Retinal pigment epithelial cell (primary cell): ENCODE results near the gene WNT11.

ENCODE experiments used
- DNase-seq: peaks from one replicate; pipeline ENCODE4 v3.0.0-alpha.2; 2010; ENCODE audit warnings: low read depth
- H3K4me3 ChIP-seq: 2 replicates; pipeline ENCODE4 v1.5.1; 2011; ENCODE audit warnings: mild to moderate bottlenecking, low read length, control low read depth, moderate library complexity
- TF ChIP-seq, protein P1 (sequence below): conservative IDR thresholded peaks from 2 replicates; pipeline ENCODE4 v1.5.1; 2011; ENCODE audit warnings: low read depth, low read length, control low read depth, inconsistent platforms

Gene WNT11

DNA sequence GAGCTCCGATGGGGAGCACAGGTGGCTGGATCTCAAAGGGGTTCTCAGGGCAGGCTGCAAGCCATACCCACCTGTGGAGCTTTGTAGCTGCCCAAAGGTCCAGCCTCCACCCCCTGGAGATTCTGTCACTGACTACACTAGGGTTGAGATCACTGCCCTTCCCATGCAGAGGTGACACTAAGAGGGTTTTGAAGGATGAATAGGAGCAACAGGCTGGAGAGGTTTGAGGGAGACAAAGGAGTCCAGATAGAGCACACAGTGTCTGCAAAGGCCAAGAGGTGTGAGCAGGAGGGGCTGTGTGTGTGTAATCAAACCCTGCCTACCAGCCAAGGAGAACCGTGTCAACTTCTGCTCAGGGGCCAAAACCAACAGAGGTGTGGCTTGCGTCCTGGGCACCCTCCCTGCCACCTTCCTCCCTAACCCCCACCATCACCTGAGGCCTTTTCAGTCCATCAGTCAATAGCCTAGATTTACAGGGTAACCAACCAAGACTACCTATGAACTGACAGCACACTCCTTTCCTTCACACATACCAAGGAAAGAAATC is 43.0 kb upstream of the WNT11 start:
- DNase-seq: no peak
- H3K4me3 ChIP-seq: no peak overlapping the region
- TF ChIP-seq, protein P1, sequence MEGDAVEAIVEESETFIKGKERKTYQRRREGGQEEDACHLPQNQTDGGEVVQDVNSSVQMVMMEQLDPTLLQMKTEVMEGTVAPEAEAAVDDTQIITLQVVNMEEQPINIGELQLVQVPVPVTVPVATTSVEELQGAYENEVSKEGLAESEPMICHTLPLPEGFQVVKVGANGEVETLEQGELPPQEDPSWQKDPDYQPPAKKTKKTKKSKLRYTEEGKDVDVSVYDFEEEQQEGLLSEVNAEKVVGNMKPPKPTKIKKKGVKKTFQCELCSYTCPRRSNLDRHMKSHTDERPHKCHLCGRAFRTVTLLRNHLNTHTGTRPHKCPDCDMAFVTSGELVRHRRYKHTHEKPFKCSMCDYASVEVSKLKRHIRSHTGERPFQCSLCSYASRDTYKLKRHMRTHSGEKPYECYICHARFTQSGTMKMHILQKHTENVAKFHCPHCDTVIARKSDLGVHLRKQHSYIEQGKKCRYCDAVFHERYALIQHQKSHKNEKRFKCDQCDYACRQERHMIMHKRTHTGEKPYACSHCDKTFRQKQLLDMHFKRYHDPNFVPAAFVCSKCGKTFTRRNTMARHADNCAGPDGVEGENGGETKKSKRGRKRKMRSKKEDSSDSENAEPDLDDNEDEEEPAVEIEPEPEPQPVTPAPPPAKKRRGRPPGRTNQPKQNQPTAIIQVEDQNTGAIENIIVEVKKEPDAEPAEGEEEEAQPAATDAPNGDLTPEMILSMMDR: no peak

- H3K4me3 ChIP-seq: no peak overlapping the region
- no peak for DNase-seq
- TF ChIP-seq, protein P1: peak; percentile 35
These were observed 41.9 kb upstream of the WNT11 start for GRCh38 chr11:76248210-76248609.

DNA sequence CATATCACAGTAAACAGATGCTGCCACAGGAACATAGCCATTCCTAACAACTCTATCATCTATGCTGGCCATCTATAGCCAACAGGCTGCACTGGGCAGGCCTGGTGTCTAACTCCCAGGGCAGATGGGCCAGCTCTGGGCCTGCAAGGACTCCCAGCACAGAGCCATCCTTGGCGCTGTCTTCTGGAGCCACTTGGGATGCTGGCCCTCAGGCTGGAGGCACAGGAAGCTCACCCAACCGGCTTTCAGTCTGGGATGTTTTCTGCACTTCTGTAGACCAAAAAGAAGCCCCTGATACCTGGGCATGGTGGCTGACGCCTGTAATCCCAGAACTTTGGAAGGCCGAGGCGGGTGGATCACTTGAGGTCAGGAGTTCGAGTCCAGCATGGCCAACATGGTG is 40.8 kb upstream of the WNT11 start:
- no peak for DNase-seq
- no peak overlapping the region for H3K4me3 ChIP-seq
- TF ChIP-seq, protein P1: no peak

- DNase-seq: no peak
- TF ChIP-seq, protein P1: no peak
- H3K4me3 ChIP-seq: no peak overlapping the region
These were observed 40.1 kb upstream of the WNT11 start for GRCh38 chr11:76246271-76246933.

DNA sequence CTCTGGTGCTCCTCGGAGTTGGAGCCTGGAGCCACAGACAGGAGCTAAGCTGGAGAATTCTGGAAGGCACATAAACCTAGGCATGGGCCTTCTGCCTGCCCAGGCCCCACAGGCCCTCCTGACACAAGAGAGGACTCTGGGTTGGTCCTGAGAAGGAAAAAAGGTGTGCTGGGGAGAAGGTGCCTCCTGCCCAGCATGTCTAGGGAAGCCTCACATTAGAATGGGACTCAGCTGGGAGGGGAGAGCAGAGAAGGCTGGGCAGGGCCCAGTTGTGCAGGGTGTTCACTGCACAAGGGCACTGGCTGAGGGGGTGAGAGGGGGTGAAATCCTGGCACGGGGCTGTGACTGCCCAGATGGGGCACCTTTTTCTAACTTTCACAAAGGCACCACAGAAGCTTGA is 39.4 kb upstream of the WNT11 start:
- TF ChIP-seq, protein P1: no peak
- H3K4me3 ChIP-seq: no peak overlapping the region
- DNase-seq: no peak

DNA sequence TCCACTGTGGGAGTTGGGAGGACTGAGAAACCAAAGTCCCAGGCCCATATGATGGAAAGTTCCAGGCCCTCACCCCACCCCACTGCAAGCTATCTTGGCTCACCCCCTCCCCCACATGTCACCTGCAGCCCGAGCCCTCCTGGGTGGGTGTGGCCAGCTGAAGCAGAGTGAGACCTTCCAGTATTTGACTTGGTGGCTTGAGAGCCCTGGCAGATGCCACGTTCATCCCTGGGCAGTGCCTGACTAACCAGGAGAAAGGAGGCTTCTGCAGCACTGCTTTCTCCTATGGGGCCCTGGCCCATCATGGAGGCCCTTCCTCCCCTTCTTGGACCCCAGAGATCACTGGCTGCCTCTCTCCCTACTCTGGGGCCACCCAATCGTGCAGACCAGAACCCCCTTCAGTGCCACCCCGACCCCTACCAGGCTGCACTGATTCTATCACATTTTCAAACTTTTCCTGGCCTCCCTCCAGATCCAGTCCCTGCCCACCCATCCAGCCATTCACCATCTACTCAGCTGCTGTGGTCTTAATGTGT is 38.1 kb upstream of the WNT11 start:
- H3K4me3 ChIP-seq: no peak overlapping the region
- TF ChIP-seq, protein P1: no peak
- DNase-seq: no peak

- no peak for DNase-seq
- H3K4me3 ChIP-seq: no peak overlapping the region
- TF ChIP-seq, protein P1: no peak
These were observed 37.6 kb upstream of the WNT11 start for GRCh38 chr11:76243957-76244285.
